ENCODE measurements around the gene VASN. TPM values are rescaled to one million over a fixed set of nuclear protein-coding genes. Genes with fewer than 3 reads are reported as not detected.
"Not testable (repeated sequence)": the region's sequence is repeated elsewhere in the genome, so short reads cannot be mapped to it uniquely, and the experiment has no call there.

VASN gene
- total RNA-seq, 1 donor from 2014 or later, result 37.6 TPM

DNA sequence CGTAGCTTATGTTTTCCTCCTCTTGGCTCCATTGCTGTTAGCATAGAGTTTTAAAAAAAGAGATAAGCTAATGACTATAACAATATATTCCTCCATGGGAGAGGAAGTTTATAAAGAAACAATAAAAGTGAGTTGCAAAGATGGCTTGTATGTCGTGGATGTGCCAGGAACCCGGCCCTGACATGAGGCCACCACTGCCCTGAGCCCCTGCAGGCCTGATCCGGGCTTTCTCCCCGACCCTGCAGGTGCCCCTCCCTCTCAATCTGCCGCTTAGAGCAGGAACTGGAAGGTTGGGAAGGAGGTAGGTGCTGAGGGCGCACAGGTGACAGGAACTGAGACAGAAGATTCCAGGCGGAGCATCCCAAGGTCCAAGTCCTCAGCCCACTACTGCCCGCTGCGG, 32.2 kb upstream of the VASN start:
- Mint-ChIP-seq H3K4me1 (peaks cover 14% of the 10 kb centered on the region), H3K36me3 (peaks cover 10% of the 10 kb centered on the region), H3K27me3 (ENCODE audit: low read depth) (no peaks in the 10 kb centered on the region), H3K4me3 (no peak overlapping the region), H3K27ac (peak overlapping the region; percentile 89), H3K9me3 (no peaks in the 10 kb centered on the region)
- DNase-seq (ENCODE audit: low spot score in 2 of 2, unreplicated experiment in 2 of 2), result no peak
- TF ChIP-seq CTCF (IDR thresholded peaks at IDR 0.05; ENCODE audit: unreplicated experiment), result no peak

- Mint-ChIP-seq H3K27me3 (ENCODE audit: low read depth) (no peaks in the 10 kb centered on the region), H3K4me3 (no peak overlapping the region), H3K36me3 (peaks cover 12% of the 10 kb centered on the region), H3K4me1 (peaks cover 14% of the 10 kb centered on the region), H3K27ac (peak overlapping the region; percentile 89), H3K9me3 (no peaks in the 10 kb centered on the region)
- TF ChIP-seq CTCF (IDR thresholded peaks at IDR 0.05; ENCODE audit: unreplicated experiment), result no peak
- peak in 1 of 2 experiments; percentile 79 for DNase-seq (ENCODE audit: low spot score in 2 of 2, unreplicated experiment in 2 of 2)
Observed at GRCh38 chr16:4339909-4340308, 31.7 kb upstream of the VASN start.

- DNase-seq (ENCODE audit: low spot score in 2 of 2, unreplicated experiment in 2 of 2), result no peak
- Mint-ChIP-seq H3K4me1 (peaks cover 14% of the 10 kb centered on the region), H3K4me3 (no peak overlapping the region), H3K9me3 (no peaks in the 10 kb centered on the region), H3K27ac (no peak overlapping the region), H3K27me3 (ENCODE audit: low read depth) (no peaks in the 10 kb centered on the region), H3K36me3 (peaks cover 16% of the 10 kb centered on the region)
- TF ChIP-seq CTCF (IDR thresholded peaks at IDR 0.05; ENCODE audit: unreplicated experiment), result no peak
Observed at GRCh38 chr16:4340443-4340842, 31.2 kb upstream of the VASN start.

DNA sequence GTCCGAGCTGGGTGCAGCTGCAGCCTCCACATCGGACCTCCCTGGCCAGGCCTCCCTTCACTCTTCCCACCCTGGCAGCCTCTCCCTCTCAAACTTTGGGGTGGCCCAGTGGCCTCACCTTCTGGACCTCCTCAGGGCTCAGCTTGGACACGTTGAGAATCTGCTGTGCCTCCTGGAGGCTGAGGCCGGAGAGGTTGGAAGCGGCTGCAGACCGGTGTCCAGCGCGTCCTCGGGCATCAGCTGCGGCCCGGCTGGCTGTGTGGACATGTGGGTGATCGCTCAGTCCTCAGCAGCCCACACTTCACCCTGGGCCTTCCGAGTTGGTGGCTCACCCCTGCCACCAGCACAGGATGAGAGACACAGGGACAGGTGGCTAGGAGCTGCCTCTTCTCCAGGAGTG, 30.4 kb upstream of the VASN start:
- no peak for TF ChIP-seq CTCF (IDR thresholded peaks at IDR 0.05; ENCODE audit: unreplicated experiment)
- no peak for DNase-seq (ENCODE audit: low spot score in 2 of 2, unreplicated experiment in 2 of 2)
- Mint-ChIP-seq H3K36me3 (peaks cover 13% of the 10 kb centered on the region), H3K27me3 (ENCODE audit: low read depth) (no peaks in the 10 kb centered on the region), H3K9me3 (no peaks in the 10 kb centered on the region), H3K4me3 (no peak overlapping the region), H3K4me1 (peaks cover 14% of the 10 kb centered on the region), H3K27ac (no peak overlapping the region)

DNA sequence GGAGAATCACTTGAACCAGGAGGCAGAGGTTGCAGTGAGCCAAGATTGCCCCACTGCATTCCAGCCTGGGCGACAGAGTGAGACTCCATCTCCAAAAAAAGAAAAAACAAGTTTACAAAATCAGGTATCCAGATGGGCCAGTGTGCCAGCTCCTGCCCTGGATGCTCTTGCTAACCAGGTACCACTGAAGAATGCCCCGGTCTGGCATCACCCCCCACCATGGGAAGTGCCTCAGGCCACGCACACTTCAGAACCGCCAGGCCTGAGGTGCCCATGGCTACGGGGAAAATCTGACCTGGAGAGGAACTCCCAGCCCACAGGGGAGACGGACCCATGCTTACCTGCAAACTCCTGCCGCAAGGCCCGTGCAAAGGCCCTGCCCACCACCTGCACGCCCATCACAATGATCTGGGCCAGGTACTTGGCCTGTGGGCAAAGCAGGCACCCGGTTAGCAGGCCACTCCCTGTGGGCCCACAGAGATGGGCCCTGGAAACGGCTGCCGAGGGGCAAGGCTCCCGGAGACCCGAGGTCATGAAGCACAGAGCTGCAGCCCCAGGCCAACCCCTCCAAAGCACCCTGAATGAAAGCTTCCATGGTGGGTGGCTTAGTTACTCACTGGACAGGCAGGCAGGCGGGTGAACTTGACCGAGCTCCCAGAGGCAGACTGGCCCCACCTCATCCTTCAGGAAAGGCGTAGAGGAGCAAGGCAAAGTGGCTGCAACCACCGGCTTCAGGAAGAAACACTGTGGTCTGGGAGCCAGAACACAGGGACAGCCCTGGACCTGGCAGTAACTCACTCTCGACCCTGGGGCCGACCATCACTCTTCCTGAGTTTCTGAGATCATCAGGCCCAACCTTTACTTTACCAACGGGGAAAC, 28.5 kb upstream of the VASN start:
- Mint-ChIP-seq H3K36me3 (peaks cover 13% of the 10 kb centered on the region), H3K9me3 (no peaks in the 10 kb centered on the region), H3K27me3 (ENCODE audit: low read depth) (no peaks in the 10 kb centered on the region), H3K4me1 (peaks cover 14% of the 10 kb centered on the region), H3K4me3 (no peak overlapping the region), H3K27ac (peak overlapping the region; percentile 83)
- no peak for TF ChIP-seq CTCF (IDR thresholded peaks at IDR 0.05; ENCODE audit: unreplicated experiment)
- DNase-seq (ENCODE audit: low spot score in 2 of 2, unreplicated experiment in 2 of 2), result no peak

DNA sequence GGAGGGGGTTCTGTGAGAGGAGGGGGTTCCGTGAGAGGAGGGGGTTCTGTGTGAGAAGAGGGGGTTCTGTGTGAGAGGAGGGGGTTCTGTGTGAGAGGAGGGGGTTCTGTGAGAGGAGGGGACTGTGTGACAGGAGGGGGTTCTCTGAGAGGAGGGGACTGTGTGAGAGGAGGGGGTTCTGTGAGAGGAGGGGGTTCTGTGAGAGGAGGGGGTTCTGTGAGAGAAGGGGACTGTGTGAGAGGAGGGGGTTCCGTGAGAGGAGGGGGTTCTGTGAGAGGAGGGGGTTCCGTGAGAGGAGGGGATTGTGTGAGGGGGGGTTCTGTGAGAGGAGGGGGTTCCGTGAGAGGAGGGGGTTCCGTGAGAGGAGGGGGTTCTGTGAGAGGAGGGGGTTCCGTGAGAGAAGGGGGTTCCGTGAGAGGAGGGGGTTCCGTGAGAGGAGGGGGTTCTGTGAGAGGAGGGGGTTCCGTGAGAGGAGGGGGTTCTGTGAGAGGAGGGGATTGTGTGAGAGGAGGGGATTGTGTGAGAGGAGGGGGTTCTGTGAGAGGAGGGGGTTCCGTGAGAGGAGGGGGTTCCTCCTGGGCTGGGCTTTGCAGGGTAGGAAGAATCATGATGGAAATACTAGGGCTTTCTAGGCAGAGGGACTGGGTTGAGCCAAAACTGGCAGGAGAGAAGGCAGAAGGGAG, 27.2 kb upstream of the VASN start:
- not testable (repeated sequence) for H3K9me3 Mint-ChIP-seq; H3K27me3 Mint-ChIP-seq (ENCODE audit: low read depth); H3K4me3 Mint-ChIP-seq; DNase-seq (ENCODE audit: low spot score in 2 of 2, unreplicated experiment in 2 of 2)
- Mint-ChIP-seq H3K4me1 (peaks cover 12% of the 10 kb centered on the region), H3K27ac (peak overlapping the region; percentile 78), H3K36me3 (peaks cover 13% of the 10 kb centered on the region)
